ENCODE results near the gene OTX1. TPM values are rescaled to one million over a fixed set of nuclear protein-coding genes. Genes with fewer than 3 reads are reported as not detected.

The OTX1 gene
- total RNA-seq, 1 experiment from 2014 or later, result 13.1 TPM

GRCh38 chr2:63034526-63034925 lies 16.1 kb upstream of the OTX1 start:
- Histone ChIP-seq H3K9ac (ENCODE audit: low read length) (no peak overlapping the region), H3K27me3 (ENCODE audit: insufficient read depth, low read length) (no peaks in the 10 kb centered on the region), H3K4me3 (replicated peaks in 1 of 2; ENCODE audit: low read depth in 1 of 2, low read length in 2 of 2) (no peak overlapping the region), H3K79me2 (ENCODE audit: insufficient read depth, low read length) (no peaks in the 10 kb centered on the region), H3K36me3 (ENCODE audit: control insufficient read depth in 1 of 2, insufficient read depth in 2 of 2, low read length in 2 of 2) (no peaks in the 10 kb centered on the region; a peak in 1 of 4 replicates), H4K20me1 (ENCODE audit: insufficient read depth) (no peaks in the 10 kb centered on the region), H2AFZ (ENCODE audit: low read depth, low read length, poor library complexity, severe bottlenecking) (no peak overlapping the region), H3K9me3 (ENCODE audit: control insufficient read depth in 1 of 2, insufficient read depth in 1 of 2, low read depth in 1 of 2, low read length in 2 of 2) (no peaks in the 10 kb centered on the region), H3K4me1 (ENCODE audit: control insufficient read depth in 1 of 2, insufficient read depth in 2 of 2, low read length in 2 of 2) (peaks cover 0 to 8% of the 10 kb centered on the region in 2 experiments; a peak in 2 of 4 replicates), H3K9me2 (ENCODE audit: insufficient read depth) (no peaks in the 10 kb centered on the region), H3K27ac (ENCODE audit: low read depth, low read length) (no peak overlapping the region), H3K4me2 (ENCODE audit: low read length) (no peak overlapping the region)
- ChIA-PET POLR2A (no interaction called here), CTCF (interaction anchor here (1.0 kb wide), 1 partner anchor 12 kb away, joined by 3 read pairs; no protein-coding TSS in a partner anchor), RAD21 (ENCODE audit: low non-redundant PET in 1 of 2, low total read pairs in 2 of 2, uncharacterized antibody in 2 of 2, unreplicated experiment in 2 of 2) (no interaction called here)
- BruUV-seq (replicated peaks), result no TSS peak
- no peak for DNase-seq (ENCODE audit: low read depth, low spot score)
- intact Hi-C loops (cut with micrococcal nuclease), result no loop called here
- TF ChIP-seq ZBTB33 (IDR thresholded peaks at IDR 0.05; ENCODE audit: extremely low read depth, insufficient replicate concordance, low read length), result no peak
- no peak for TF ChIP-seq CEBPB (IDR thresholded peaks at IDR 0.05; ENCODE audit: low read depth)
- no peak for TF ChIP-seq EZH2 (IDR thresholded peaks at IDR 0.05)
- no peak for TF ChIP-seq ZFX (IDR thresholded peaks at IDR 0.05)
- no peak for TF ChIP-seq JUND (IDR thresholded peaks at IDR 0.05)
- TF ChIP-seq TCF7L2 (IDR thresholded peaks at IDR 0.05; ENCODE audit: borderline replicate concordance, extremely low read depth, insufficient read depth, insufficient read length), result no peak
- no peak for ATAC-seq

- ATAC-seq (no peak), DNase-seq (ENCODE audit: low read depth, low spot score) (no peak)
- TF ChIP-seq ATF3 (IDR thresholded peaks at IDR 0.05) (no peak), JUND (IDR thresholded peaks at IDR 0.05) (no peak), CBX3 (IDR thresholded peaks at IDR 0.05; ENCODE audit: low read depth) (no peak), POLR2AphosphoS5 (IDR thresholded peaks at IDR 0.05; ENCODE audit: low read depth, low read length) (no peak), POLR2A (IDR thresholded peaks at IDR 0.05; ENCODE audit: borderline replicate concordance, extremely low read depth, insufficient read depth, insufficient read length) (no peak), RAD21 (IDR thresholded peaks at IDR 0.05; ENCODE audit: low read depth) (no peak), EZH2 (IDR thresholded peaks at IDR 0.05) (no peak), ZFX (IDR thresholded peaks at IDR 0.05) (no peak), SRF (IDR thresholded peaks at IDR 0.05; ENCODE audit: low read depth) (no peak), EZH2phosphoT487 (IDR thresholded peaks at IDR 0.05; ENCODE audit: borderline replicate concordance) (no peak), MAX (IDR thresholded peaks at IDR 0.05) (no peak), TCF7L2 (IDR thresholded peaks at IDR 0.05; ENCODE audit: borderline replicate concordance, extremely low read depth, insufficient read depth, insufficient read length) (no peak), CTCF (IDR thresholded peaks at IDR 0.05 in 2 of 3, conservative IDR thresholded peaks at IDR 0.05 in 1 of 3; ENCODE audit: borderline replicate concordance in 1 of 3, insufficient read depth in 1 of 3, low read depth in 2 of 3, low read length in 2 of 3) (no peak), YY1 (IDR thresholded peaks at IDR 0.05; ENCODE audit: extremely low read depth, insufficient replicate concordance, low read depth, low read length) (no peak)
- Histone ChIP-seq H3K4me1 (ENCODE audit: control insufficient read depth in 1 of 2, insufficient read depth in 2 of 2, low read length in 2 of 2) (peaks cover 0 to 8% of the 10 kb centered on the region in 2 experiments; a peak in 2 of 4 replicates), H3K9me3 (ENCODE audit: control insufficient read depth in 1 of 2, insufficient read depth in 1 of 2, low read depth in 1 of 2, low read length in 2 of 2) (no peaks in the 10 kb centered on the region), H2AFZ (ENCODE audit: low read depth, low read length, poor library complexity, severe bottlenecking) (no peak overlapping the region), H3K4me3 (replicated peaks in 1 of 2; ENCODE audit: low read depth in 1 of 2, low read length in 2 of 2) (no peak overlapping the region), H3K9me2 (ENCODE audit: insufficient read depth) (no peaks in the 10 kb centered on the region), H3K4me2 (ENCODE audit: low read length) (no peak overlapping the region), H3K27ac (ENCODE audit: low read depth, low read length) (no peak overlapping the region), H3K27me3 (ENCODE audit: insufficient read depth, low read length) (no peaks in the 10 kb centered on the region), H3K9ac (ENCODE audit: low read length) (no peak overlapping the region), H3K36me3 (ENCODE audit: control insufficient read depth in 1 of 2, insufficient read depth in 2 of 2, low read length in 2 of 2) (no peaks in the 10 kb centered on the region; a peak in 1 of 4 replicates), H4K20me1 (ENCODE audit: insufficient read depth) (no peaks in the 10 kb centered on the region), H3K79me2 (ENCODE audit: insufficient read depth, low read length) (no peaks in the 10 kb centered on the region)
- POLR2A ChIA-PET, result no interaction called here
- no TSS peak for BruUV-seq (replicated peaks)
- CTCF ChIA-PET, result interaction anchor here (1.0 kb wide), 1 partner anchor 12 kb away, joined by 3 read pairs; no protein-coding TSS in a partner anchor
- RAD21 ChIA-PET (ENCODE audit: low non-redundant PET in 1 of 2, low total read pairs in 2 of 2, uncharacterized antibody in 2 of 2, unreplicated experiment in 2 of 2), result no interaction called here
- intact Hi-C loops (cut with micrococcal nuclease), result no loop called here
Observed at GRCh38 chr2:63035169-63035568, 15.5 kb upstream of the OTX1 start.
